Gastroesophageal sphincter (tissue), 3 donors: ENCODE measurements around the gene RPTOR.

ENCODE experiments used
- CTCF ChIP-seq, 4 experiments: fragments of 200-600 bp in 2 of 4; fragments of 450-650 bp in 2 of 4; sonication (generic) in 1 of 4; IDR thresholded peaks; one replicate each; pipeline ENCODE4 v1.5.1; 2017 to 2019; ENCODE audit warnings: antibody characterized with exemption in 4 of 4, mild to moderate bottlenecking in 2 of 4, moderate library complexity in 2 of 4
- EP300 ChIP-seq: sonication (generic); formaldehyde crosslinking; IDR thresholded peaks from one replicate; pipeline ENCODE4 v1.6.1; 2017; ENCODE audit warnings: antibody characterized with exemption, mild to moderate bottlenecking
- POLR2A ChIP-seq, 2 donors: fragments of 450-650 bp; IDR thresholded peaks; one replicate each; pipeline ENCODE4 v1.6.1; 2017; ENCODE audit warnings: antibody characterized with exemption in 2 of 2, mild to moderate bottlenecking in 2 of 2, moderate library complexity in 1 of 2
- POLR2AphosphoS5 ChIP-seq: sonication (generic); formaldehyde crosslinking; IDR thresholded peaks from one replicate; pipeline ENCODE4 v1.6.1; 2017; ENCODE audit warnings: antibody characterized with exemption

- no peak for TF ChIP-seq CTCF (IDR thresholded peaks at IDR 0.05)
- TF ChIP-seq POLR2A (IDR thresholded peaks at IDR 0.05) = no peak
- no peak for TF ChIP-seq EP300
- TF ChIP-seq POLR2AphosphoS5 = no peak
These were observed 187.6 kb downstream of the RPTOR start for GRCh38 chr17:80732268-80732667.
